Fibroblast of pulmonary artery (primary cell): ENCODE measurements around the gene PIP5K1B.

Experiments used
- DNase-seq: peaks from one replicate; pipeline ENCODE4 v3.0.0-alpha.2; 2010; ENCODE audit warnings: low read depth
- H3K4me3 ChIP-seq: replicated peaks from 2 replicates; pipeline ENCODE4 v1.5.1; 2011; ENCODE audit warnings: low read depth, mild to moderate bottlenecking, control low read depth, low read length, moderate library complexity
- TF ChIP-seq, protein P1 (sequence below): IDR thresholded peaks from 2 replicates; pipeline ENCODE4 v1.5.1; 2011; ENCODE audit warnings: mild to moderate bottlenecking, control low read depth, low read length, inconsistent platforms; ENCODE audit errors: missing control alignments

The PIP5K1B gene

GRCh38 chr9:68706363-68707201 lies 1.5 kb downstream of the PIP5K1B start:
- DNase-seq: no peak
- no peak overlapping the region for H3K4me3 ChIP-seq
- TF ChIP-seq, protein P1, sequence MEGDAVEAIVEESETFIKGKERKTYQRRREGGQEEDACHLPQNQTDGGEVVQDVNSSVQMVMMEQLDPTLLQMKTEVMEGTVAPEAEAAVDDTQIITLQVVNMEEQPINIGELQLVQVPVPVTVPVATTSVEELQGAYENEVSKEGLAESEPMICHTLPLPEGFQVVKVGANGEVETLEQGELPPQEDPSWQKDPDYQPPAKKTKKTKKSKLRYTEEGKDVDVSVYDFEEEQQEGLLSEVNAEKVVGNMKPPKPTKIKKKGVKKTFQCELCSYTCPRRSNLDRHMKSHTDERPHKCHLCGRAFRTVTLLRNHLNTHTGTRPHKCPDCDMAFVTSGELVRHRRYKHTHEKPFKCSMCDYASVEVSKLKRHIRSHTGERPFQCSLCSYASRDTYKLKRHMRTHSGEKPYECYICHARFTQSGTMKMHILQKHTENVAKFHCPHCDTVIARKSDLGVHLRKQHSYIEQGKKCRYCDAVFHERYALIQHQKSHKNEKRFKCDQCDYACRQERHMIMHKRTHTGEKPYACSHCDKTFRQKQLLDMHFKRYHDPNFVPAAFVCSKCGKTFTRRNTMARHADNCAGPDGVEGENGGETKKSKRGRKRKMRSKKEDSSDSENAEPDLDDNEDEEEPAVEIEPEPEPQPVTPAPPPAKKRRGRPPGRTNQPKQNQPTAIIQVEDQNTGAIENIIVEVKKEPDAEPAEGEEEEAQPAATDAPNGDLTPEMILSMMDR: no peak

- no peak for DNase-seq
- TF ChIP-seq, protein P1: no peak
- no peak overlapping the region for H3K4me3 ChIP-seq
These were observed 2.9 kb downstream of the PIP5K1B start for GRCh38 chr9:68707801-68708488.

DNA sequence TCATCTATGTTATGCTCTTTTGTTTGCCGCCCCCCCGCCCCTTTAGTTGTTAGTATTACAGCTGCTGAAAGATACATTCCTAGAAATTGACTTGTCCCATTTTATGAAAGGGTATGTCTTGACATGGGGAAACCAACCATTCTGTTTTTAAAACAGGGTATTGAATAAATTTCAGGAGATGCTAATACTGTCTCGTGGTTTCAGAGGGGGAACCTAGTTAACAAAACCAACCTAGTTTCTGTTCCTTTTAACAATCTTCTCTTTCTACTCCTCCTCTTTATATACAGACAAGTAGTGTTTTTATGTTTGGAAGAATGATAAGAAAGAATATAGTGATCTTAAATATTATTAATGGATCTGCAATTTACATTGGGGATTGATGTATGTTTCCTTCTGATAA lies 3.5 kb downstream of the PIP5K1B start:
- DNase-seq: no peak
- TF ChIP-seq, protein P1: no peak
- no peak overlapping the region for H3K4me3 ChIP-seq

- DNase-seq: no peak
- H3K4me3 ChIP-seq: no peak overlapping the region
- TF ChIP-seq, protein P1: no peak
These were observed 4.5 kb downstream of the PIP5K1B start for GRCh38 chr9:68709291-68710110.

DNA sequence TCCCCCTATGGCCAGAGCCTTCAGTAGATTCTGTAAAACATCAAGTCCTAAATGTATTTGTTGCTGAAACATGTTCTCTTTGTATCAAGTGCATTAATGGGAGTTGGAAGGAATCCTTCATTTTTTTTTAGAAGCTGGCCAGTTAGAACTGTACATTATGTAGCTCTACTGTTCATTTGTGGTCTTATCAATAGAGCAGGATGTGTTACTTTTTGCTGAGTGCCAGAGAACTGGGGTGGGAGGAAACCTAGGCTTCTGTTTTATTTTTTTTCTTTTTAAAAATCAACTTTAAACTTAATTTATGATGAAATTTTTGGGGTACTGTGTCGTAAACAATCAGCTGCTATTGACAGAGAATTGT lies 5.1 kb downstream of the PIP5K1B start:
- no peak overlapping the region for H3K4me3 ChIP-seq
- DNase-seq: no peak
- TF ChIP-seq, protein P1: no peak

DNA sequence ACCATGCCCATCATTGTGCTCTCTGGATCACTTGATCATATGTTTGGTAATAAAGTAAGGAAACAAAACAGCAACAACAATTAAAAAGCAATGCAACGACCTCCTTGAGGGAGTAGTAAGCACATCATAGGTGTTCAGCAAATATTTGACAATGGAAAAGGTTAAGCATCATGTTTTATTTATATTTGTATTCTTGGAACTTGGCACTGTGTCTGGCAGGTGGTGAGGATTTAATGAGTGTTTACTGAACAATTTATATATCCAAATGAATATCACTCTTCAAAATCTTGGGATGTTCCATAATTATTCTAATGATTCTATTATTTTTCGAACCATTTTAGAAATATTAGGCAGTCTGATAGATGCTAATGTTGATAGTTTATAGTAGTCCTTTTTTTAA lies 6.2 kb downstream of the PIP5K1B start:
- TF ChIP-seq, protein P1: no peak
- no peak for DNase-seq
- H3K4me3 ChIP-seq: no peak overlapping the region
